ENCODE results near the gene CHAC1.

Gene CHAC1

DNA sequence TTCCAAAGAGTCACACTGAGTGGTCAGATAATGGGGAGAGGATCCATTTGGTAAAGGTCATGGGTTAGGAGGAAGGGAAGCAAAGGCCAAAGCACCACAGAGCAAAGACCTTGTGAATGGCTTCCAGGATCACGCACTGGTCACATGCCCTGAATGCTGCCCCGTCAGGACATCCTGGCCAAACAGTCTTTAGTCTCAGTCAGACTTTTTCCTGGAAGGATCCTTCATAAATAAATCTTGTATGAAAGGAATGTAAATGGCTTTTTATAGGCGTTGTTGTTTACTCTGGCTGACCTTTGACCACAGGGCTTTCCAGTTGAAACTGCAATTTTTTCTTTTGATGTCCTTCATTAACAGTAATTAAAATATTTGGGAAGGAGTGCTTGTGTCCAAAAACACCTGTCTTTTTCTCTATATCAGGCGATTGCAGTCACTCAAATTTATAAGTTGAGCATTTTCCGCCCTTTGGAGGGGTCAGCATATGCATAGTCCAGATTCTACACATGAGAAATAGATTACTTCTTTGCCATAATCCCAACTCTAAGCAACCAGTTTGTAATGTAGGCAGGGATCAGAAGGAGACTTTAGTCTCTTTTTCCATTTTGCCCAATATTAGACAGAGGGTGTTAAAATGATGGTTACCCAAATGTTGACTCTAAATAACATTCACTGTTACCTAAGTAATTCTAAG lies 48.4 kb downstream of the CHAC1 start:
- DNase-seq, result no peak
- intact Hi-C loops (cut with DNase I), result no loop called here

DNA sequence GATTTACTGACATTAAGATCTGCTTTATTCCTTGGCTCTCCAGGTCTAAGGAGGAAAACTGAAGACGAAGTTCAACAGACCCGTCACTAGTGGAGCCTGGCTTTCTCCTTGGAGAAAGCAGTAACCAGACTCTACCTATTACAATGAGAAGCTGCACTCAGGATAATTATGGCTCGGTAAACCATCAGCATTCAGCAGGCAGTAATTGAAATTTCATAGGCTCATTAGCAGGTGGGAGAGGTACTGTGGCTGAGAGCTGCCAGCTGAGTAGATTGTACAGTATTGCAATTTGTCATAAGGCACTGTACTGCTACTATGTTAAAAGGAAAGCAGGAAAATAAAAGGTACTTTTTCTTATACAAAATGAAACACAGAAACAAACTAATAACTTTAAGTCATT lies 51.2 kb downstream of the CHAC1 start:
- intact Hi-C loops (cut with DNase I), result no loop called here
- no peak for DNase-seq
